ENCODE data around the gene ERN1. TPM values are rescaled to one million over a fixed set of nuclear protein-coding genes. Genes with fewer than 3 reads are reported as not detected.

ERN1 gene
- total and polyA plus RNA-seq, 2 donors (not counting 3 experiments of a cell fraction or from before 2014, with no cell fraction given): 9.1 to 21.5 TPM

- Histone ChIP-seq H3K36me3 (ENCODE audit: control insufficient read depth in 2 of 2, extremely low read depth in 1 of 2, insufficient read depth in 2 of 2, low read length in 2 of 2) (no peaks in the 10 kb centered on the region), H3K27ac (ENCODE audit: insufficient read depth, low read depth, low read length) (no peak overlapping the region), H3K27me3 (ENCODE audit: control insufficient read depth in 2 of 2, insufficient read depth in 2 of 2, low read length in 2 of 2) (peaks cover 2 to 4% of the 10 kb centered on the region in 2 experiments), H3K9ac (replicated peaks; ENCODE audit: extremely low read depth, insufficient read depth, low read length) (no peak overlapping the region), H2AFZ (ENCODE audit: low read depth, low read length) (no peak overlapping the region), H4K20me1 (replicated peaks; ENCODE audit: control insufficient read depth, extremely low read depth, insufficient read depth, low read length) (no peaks in the 10 kb centered on the region), H3K4me1 (ENCODE audit: control insufficient read depth, extremely low read depth, insufficient read depth, low read length) (peaks cover 27% of the 10 kb centered on the region), H3K9me1 (replicated peaks; ENCODE audit: control insufficient read depth, extremely low read depth, insufficient read depth, low read length) (no peaks in the 10 kb centered on the region), H3K79me2 (ENCODE audit: control insufficient read depth, insufficient read depth, low read length) (no peaks in the 10 kb centered on the region), H3K9me3 (replicated peaks; ENCODE audit: control insufficient read depth, insufficient read depth, low read length) (no peaks in the 10 kb centered on the region), H3K4me3 (replicated peaks in 1 of 3; ENCODE audit: insufficient read depth in 1 of 3, low read depth in 1 of 3, low read length in 3 of 3) (no peak overlapping the region), H3K4me2 (ENCODE audit: insufficient read depth, low read length) (no peak overlapping the region)
- DNase-seq (ENCODE audit: low read depth, low spot score): no peak
- ChIA-PET POLR2A (interaction anchor here (0.5 kb wide), 1 partner anchor 92 kb away, joined by 3 read pairs; no protein-coding TSS in a partner anchor), CTCF (interaction anchor here (1.2 to 6.6 kb wide), 4 partner anchors 20 to 137 kb away, joined by 4 to 113 read pairs (median 12); partner anchors contain the start of gene GH1)
- no TSS peak for BruUV-seq (replicated peaks)
- FAIRE-seq: no peak
- TF ChIP-seq CTCF (IDR thresholded peaks at IDR 0.05; ENCODE audit: extremely low read depth in 1 of 2, insufficient read depth in 1 of 2, low read depth in 1 of 2, low read length in 2 of 2) (no peak), EZH2 (IDR thresholded peaks at IDR 0.05; ENCODE audit: borderline replicate concordance, low read depth, low read length, severe bottlenecking) (no peak), POLR2A (IDR thresholded peaks at IDR 0.05; ENCODE audit: low read depth, low read length) (no peak), MYC (IDR thresholded peaks at IDR 0.05; ENCODE audit: low read depth, low read length) (no peak), JUN (IDR thresholded peaks at IDR 0.05; ENCODE audit: borderline replicate concordance, insufficient read depth, insufficient read length, low read depth) (no peak), MAX (IDR thresholded peaks at IDR 0.05; ENCODE audit: insufficient read depth, insufficient read length) (no peak), POLR2AphosphoS5 (IDR thresholded peaks at IDR 0.05; ENCODE audit: insufficient read depth, low read depth, low read length) (no peak), FOS (IDR thresholded peaks at IDR 0.05; ENCODE audit: borderline replicate concordance, insufficient read depth, low read length) (no peak), GATA2 (IDR thresholded peaks at IDR 0.05; ENCODE audit: insufficient read depth, insufficient read length, low read depth, low read length) (no peak)
- intact Hi-C loops (cut with micrococcal nuclease) (no loop called here), dilution Hi-C loops (cut with MboI; ENCODE audit: extremely low pct_ligation_motif_present, low sequenced_read_pairs) (no loop called here)
Observed at GRCh38 chr17:63996430-63997182, 133.3 kb downstream of the ERN1 start.
